ENCODE data around the gene XIAP. TPM values are rescaled to one million over a fixed set of nuclear protein-coding genes. Genes with fewer than 3 reads are reported as not detected.
"Not testable (repeated sequence)": the region's sequence is repeated elsewhere in the genome, so short reads cannot be mapped to it uniquely, and the experiment has no call there.

The XIAP gene
- total and polyA plus RNA-seq, 9 donors: 12.4 to 56.0 (median 38.7) TPM

DNA sequence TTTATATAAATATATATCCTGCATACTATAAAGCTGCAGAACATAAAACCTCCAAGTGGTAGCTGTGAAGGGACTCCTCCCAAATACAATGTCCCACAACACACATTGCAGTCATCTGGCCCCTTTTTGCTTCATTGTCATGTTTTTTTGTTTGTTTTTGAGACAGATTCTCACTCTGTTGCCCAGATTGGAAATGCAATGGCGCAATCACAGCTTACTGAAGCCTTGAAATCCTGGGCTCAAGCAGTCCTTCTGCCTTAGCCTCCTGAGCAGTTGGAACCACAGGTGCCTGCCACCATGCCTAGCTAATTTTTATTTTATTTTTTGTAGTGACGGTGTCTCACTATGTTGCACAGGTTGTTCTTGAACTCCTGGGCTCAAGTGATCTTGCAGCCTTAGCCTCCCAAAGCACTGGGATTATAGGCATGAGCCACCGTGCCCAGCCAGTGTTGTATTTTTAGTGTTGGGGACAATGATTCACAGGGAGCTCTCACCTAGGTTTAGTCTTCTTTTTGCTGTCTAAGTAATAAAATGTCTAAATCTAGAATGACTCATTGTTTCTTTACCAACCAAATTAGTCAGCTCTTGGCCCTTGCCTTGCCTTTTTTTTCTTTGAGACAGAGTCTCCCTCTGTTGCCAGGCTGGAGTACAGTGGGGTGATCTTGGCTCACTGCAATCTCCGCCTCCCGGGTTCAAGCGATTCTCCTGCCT is 24.0 kb upstream of the XIAP start:
- Histone ChIP-seq H3K27me3 (no peaks in the 10 kb centered on the region), H3K27ac (no peak overlapping the region), H3K4me3 (no peak overlapping the region), H3K36me3 (no peaks in the 10 kb centered on the region), H3K4me1 (ENCODE audit: insufficient read depth) (no peaks in the 10 kb centered on the region), H3K9me3 (no peaks in the 10 kb centered on the region)
- no peak for TF ChIP-seq EP300 (IDR thresholded peaks at IDR 0.05)
- no peak for TF ChIP-seq POLR2A (IDR thresholded peaks at IDR 0.05)
- TF ChIP-seq, protein P1, sequence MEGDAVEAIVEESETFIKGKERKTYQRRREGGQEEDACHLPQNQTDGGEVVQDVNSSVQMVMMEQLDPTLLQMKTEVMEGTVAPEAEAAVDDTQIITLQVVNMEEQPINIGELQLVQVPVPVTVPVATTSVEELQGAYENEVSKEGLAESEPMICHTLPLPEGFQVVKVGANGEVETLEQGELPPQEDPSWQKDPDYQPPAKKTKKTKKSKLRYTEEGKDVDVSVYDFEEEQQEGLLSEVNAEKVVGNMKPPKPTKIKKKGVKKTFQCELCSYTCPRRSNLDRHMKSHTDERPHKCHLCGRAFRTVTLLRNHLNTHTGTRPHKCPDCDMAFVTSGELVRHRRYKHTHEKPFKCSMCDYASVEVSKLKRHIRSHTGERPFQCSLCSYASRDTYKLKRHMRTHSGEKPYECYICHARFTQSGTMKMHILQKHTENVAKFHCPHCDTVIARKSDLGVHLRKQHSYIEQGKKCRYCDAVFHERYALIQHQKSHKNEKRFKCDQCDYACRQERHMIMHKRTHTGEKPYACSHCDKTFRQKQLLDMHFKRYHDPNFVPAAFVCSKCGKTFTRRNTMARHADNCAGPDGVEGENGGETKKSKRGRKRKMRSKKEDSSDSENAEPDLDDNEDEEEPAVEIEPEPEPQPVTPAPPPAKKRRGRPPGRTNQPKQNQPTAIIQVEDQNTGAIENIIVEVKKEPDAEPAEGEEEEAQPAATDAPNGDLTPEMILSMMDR (IDR thresholded peaks at IDR 0.05): no peak
- DNase-seq: no peak
- intact Hi-C loops (cut with DNase I): no loop called here
- WGBS, 3 donors: 77 to 78% (median 77%) methylated on average over 6 of the region's 6 CpGs

DNA sequence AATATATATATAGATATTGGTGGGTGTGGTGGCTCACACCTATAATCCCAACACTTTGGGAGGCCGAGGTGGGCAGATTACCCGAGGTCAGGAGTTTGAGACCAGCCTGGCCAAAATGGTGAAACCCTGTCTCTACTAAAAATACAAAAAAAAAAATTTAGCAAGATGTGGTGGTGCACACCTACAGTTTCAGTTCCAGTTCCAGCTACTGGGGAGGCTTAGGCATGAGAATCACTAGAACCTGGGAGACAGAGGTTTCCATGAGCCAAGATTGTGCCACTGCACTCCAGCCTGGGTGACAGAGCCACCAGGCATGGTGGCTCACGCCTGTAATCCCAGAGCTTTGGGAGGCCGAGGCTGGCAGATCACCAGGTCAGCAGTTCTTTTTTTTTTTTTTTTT is 14.7 kb upstream of the XIAP start:
- H3K27ac ChIP-seq; H3K4me1 ChIP-seq (ENCODE audit: insufficient read depth); H3K27me3 ChIP-seq; H3K36me3 ChIP-seq; intact Hi-C loops (cut with DNase I); DNase-seq; H3K9me3 ChIP-seq; H3K4me3 ChIP-seq: not testable (repeated sequence)
- 81 to 87% (median 85%) methylated on average over 4 of the region's 4 CpGs for WGBS, 3 donors

DNA sequence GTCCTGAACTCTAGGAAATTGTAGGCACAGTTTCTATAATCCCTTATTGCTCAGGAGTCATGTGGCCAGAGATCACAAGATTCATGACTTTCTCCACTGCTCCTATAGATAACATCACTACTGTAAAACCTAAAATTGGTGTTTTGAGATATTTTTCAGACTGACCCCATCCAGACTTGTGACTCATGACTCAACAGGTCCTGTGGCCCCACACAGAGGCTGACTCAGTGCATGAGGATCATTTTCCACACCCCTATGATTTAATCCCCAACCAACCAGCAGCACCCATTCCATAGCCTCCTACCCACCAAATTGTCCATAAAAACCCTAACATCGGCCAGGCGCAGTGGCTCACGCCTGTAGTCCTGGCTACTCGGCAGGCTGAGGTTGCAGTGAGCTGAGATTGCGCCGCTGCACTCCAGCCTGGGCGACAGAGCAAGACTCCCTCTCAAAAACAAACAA is 13.2 kb upstream of the XIAP start:
- no peak for DNase-seq
- H3K9me3 ChIP-seq: no peaks in the 10 kb centered on the region
- H3K36me3 ChIP-seq: no peaks in the 10 kb centered on the region
- no peak for TF ChIP-seq EP300 (IDR thresholded peaks at IDR 0.05)
- no peak for TF ChIP-seq POLR2A (IDR thresholded peaks at IDR 0.05)
- TF ChIP-seq, protein P1 (IDR thresholded peaks at IDR 0.05): no peak
- H3K27ac ChIP-seq: no peak overlapping the region
- no peaks in the 10 kb centered on the region for H3K27me3 ChIP-seq
- intact Hi-C loops (cut with DNase I): no loop called here
- H3K4me3 ChIP-seq: no peak overlapping the region
- no peaks in the 10 kb centered on the region for H3K4me1 ChIP-seq (ENCODE audit: insufficient read depth)
- 89 to 90% (median 89%) methylated on average over 7 of the region's 7 CpGs for WGBS, 3 donors

DNA sequence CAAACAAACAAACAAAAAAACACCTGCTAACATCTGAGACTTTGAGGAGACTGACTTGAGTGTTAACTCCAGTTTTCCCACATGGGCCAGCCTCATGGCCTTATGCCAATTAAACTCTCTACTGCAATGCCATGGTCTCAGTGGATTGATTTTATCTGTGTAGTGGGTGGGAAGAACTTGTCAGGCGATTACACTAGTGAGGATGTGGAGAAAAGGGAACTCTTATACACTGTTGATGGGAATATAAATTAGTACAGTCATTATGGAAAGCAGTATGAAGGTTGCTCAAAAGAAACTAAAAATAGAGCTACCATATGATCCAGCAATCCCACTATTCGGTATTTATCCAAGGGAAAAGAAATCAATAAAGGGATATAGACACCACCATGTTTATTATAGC is 12.8 kb upstream of the XIAP start:
- no peaks in the 10 kb centered on the region for H3K36me3 ChIP-seq
- H3K27me3 ChIP-seq: no peaks in the 10 kb centered on the region
- H3K4me1 ChIP-seq (ENCODE audit: insufficient read depth): no peaks in the 10 kb centered on the region
- H3K4me3 ChIP-seq: no peak overlapping the region
- intact Hi-C loops (cut with DNase I): no loop called here
- H3K27ac ChIP-seq: no peak overlapping the region
- no peak for DNase-seq
- WGBS, 3 donors: 77 to 88% (median 85%) methylated on average over 2 of the region's 2 CpGs
- H3K9me3 ChIP-seq: no peaks in the 10 kb centered on the region
- TF ChIP-seq EP300 (IDR thresholded peaks at IDR 0.05) (no peak), POLR2A (IDR thresholded peaks at IDR 0.05) (no peak)
- TF ChIP-seq, protein P1 (IDR thresholded peaks at IDR 0.05): no peak

DNA sequence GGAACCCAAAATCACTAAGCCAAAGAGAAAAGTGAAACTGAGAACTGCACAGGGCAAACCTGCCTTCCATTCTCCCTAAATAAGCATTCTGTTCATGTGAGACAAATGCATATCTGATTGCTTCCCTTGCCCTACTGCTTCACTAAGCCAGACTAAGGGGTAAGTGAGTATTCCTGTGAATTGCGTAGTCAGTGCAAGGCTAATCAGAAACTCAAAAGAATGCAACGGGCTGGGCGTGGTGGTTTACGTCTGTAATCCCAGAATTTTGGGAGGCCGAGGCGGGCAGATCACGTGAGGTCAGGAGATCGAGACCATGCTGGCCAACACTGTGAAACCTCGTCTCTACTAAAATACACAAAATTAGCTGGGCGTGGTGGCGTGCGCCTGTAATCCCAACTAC is 10.8 kb upstream of the XIAP start:
- 88 to 91% (median 88%) methylated on average over 12 of the region's 12 CpGs for WGBS, 3 donors
- no peak for DNase-seq
- Histone ChIP-seq H3K4me1 (ENCODE audit: insufficient read depth) (no peaks in the 10 kb centered on the region), H3K27ac (no peak overlapping the region), H3K27me3 (no peaks in the 10 kb centered on the region), H3K4me3 (no peak overlapping the region), H3K9me3 (no peaks in the 10 kb centered on the region), H3K36me3 (no peaks in the 10 kb centered on the region)
- TF ChIP-seq, protein P1 (IDR thresholded peaks at IDR 0.05): no peak
- TF ChIP-seq EP300 (IDR thresholded peaks at IDR 0.05): no peak
- no peak for TF ChIP-seq POLR2A (IDR thresholded peaks at IDR 0.05)
- intact Hi-C loops (cut with DNase I): no loop called here

DNA sequence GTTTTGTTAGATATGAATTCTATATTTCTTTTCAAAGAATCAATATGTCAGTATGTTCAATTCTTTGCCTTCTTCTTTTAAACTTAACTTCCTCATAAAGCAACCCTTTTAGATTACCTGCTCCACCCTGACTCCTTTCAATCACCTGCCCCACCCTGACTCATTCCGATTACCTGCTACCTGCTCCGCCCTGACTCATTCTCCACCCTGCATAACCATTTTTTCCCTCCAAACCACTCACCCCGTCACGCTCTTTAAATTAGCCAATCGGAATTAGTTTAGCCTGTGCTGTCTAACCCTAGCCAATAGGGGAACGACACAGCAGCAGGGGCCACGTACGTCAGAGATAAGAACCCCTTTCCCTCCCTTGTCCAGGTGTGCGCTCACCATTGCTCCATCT is 9.9 kb upstream of the XIAP start:
- H3K9me3 ChIP-seq; H3K4me1 ChIP-seq (ENCODE audit: insufficient read depth); H3K4me3 ChIP-seq; intact Hi-C loops (cut with DNase I); H3K36me3 ChIP-seq; H3K27ac ChIP-seq; H3K27me3 ChIP-seq; DNase-seq: not testable (repeated sequence)
- WGBS, 3 donors: 71 to 84% (median 80%) methylated on average over 9 of the region's 9 CpGs

All from ovary (tissue), 9 donors.